HepG2 (cell line): ENCODE results near the gene DPH2. TPM values are rescaled to one million over a fixed set of nuclear protein-coding genes. Genes with fewer than 3 reads are reported as not detected.

Experiments
- HES4 ChIP-seq: sonication (generic); formaldehyde crosslinking; IDR thresholded peaks from 2 replicates; pipeline ENCODE4 v1.9.0; 2021; ENCODE audit warnings: mild to moderate bottlenecking, missing genetic modification reagents, borderline replicate concordance
- HIC2 ChIP-seq: sonication (generic); formaldehyde crosslinking; IDR thresholded peaks from 2 replicates; pipeline ENCODE4 v1.9.0; 2022; ENCODE audit warnings: low read depth, missing genetic modification reagents
- MED13 ChIP-seq: sonication (generic); formaldehyde crosslinking; IDR thresholded peaks from 2 replicates; pipeline ENCODE4 v1.5.0; 2020; ENCODE audit warnings: missing genetic modification reagents
- MNT ChIP-seq: fragments of 450-650 bp; IDR thresholded peaks from 2 replicates; pipeline ENCODE4 v1.6.1; 2016
- NR3C1 ChIP-seq: sonication (generic); formaldehyde crosslinking; IDR thresholded peaks from 2 replicates; pipeline ENCODE4 v1.4.0; 2020; ENCODE audit warnings: missing genetic modification reagents
- POLR2A ChIP-seq, 2 experiments: IDR thresholded peaks; 2 replicates each; pipeline ENCODE4 v1.6.1; 2011; ENCODE audit warnings: low read depth in 2 of 2, low read length in 2 of 2, mild to moderate bottlenecking in 1 of 2, moderate library complexity in 1 of 2; ENCODE audit not compliant: insufficient read depth in 1 of 2
- THAP11 ChIP-seq: IDR thresholded peaks from 2 replicates; pipeline ENCODE4 v1.6.1; 2016; ENCODE audit warnings: missing biosample characterization, missing genetic modification reagents
- TSC22D2 ChIP-seq: sonication (generic); formaldehyde crosslinking; IDR thresholded peaks from 2 replicates; pipeline ENCODE4 v1.5.1; 2020; ENCODE audit warnings: missing genetic modification reagents, mild to moderate bottlenecking, borderline replicate concordance
- WIZ ChIP-seq: sonication (generic); formaldehyde crosslinking; IDR thresholded peaks from 2 replicates; pipeline ENCODE4 v1.5.1; 2020; ENCODE audit warnings: mild to moderate bottlenecking, missing genetic modification reagents
- ZBTB25 ChIP-seq: IDR thresholded peaks from 2 replicates; pipeline ENCODE4 v1.6.1; 2018; ENCODE audit warnings: missing genetic modification reagents
- ZFP36L2 ChIP-seq: sonication (generic); formaldehyde crosslinking; IDR thresholded peaks from 2 replicates; pipeline ENCODE4 v1.4.0; 2020; ENCODE audit warnings: missing genetic modification reagents
- ZNF136 ChIP-seq: sonication (generic); formaldehyde crosslinking; IDR thresholded peaks from 2 replicates; pipeline ENCODE4 v1.8.1; 2022; ENCODE audit warnings: low read depth, mild to moderate bottlenecking, moderate library complexity, missing genetic modification reagents
- ZNF224 ChIP-seq: sonication (generic); formaldehyde crosslinking; IDR thresholded peaks from 2 replicates; pipeline ENCODE4 v1.5.0; 2020; ENCODE audit warnings: mild to moderate bottlenecking, missing genetic modification reagents
- ZNF652 ChIP-seq: IDR thresholded peaks from 2 replicates; pipeline ENCODE4 v1.6.1; 2016; ENCODE audit warnings: low read depth, borderline replicate concordance
- ZNF792 ChIP-seq: IDR thresholded peaks from 2 replicates; pipeline ENCODE4 v1.6.1; 2016
- polyA plus RNA-seq, 8 experiments: library from polyadenylated mRNA; depleted of rRNA in 3 of 8; stranded (reverse) in 7 of 8; unstranded in 1 of 8; fragments of >200 nt; fragmentation: Illumina TruSeq in 4 of 8; extraction: Trizol in 4 of 8; gene quantifications; 2 replicates each; pipeline versions ENCODE4 v1.2.1 to v1.2.3, GENCODE V29; 2011 to 2016; ENCODE audit warnings: low read depth in 4 of 8, missing spikeins in 1 of 8, mixed read lengths in 1 of 8; ENCODE audit not compliant: insufficient read depth in 1 of 8
- total RNA-seq, 5 experiments: library from RNA; depleted of rRNA; stranded (reverse); fragments of >200 nt; fragmentation: Illumina TruSeq; extraction: Trizol; gene quantifications; 2 replicates each; pipeline ENCODE4 v1.2.3, GENCODE V29; 2016; ENCODE audit warnings: low read depth in 1 of 5
- TF ChIP-seq, protein P1 (sequence below): sonication (generic); formaldehyde crosslinking; IDR thresholded peaks from 2 replicates; pipeline ENCODE4 v1.8.0; 2022; ENCODE audit warnings: missing genetic modification reagents, mild to moderate bottlenecking, borderline replicate concordance
- TF ChIP-seq, protein P2 (sequence below): sonication (generic); formaldehyde crosslinking; IDR thresholded peaks from 2 replicates; pipeline ENCODE4 v1.4.0; 2020; ENCODE audit warnings: missing genetic modification reagents; ENCODE audit errors: not compliant biosample characterization
- TF ChIP-seq, protein P3 (sequence below), 2 experiments: IDR thresholded peaks; 2 replicates each; pipeline ENCODE4 v1.6.1; 2011 to 2012; ENCODE audit warnings: low read length in 2 of 2, borderline replicate concordance in 1 of 2, low read depth in 1 of 2, mild to moderate bottlenecking in 1 of 2, moderate library complexity in 1 of 2

DPH2 gene
- total and polyA plus RNA-seq, 2 of the 13 experiments (the other 11 are each of a cell fraction or from before 2014, with no cell fraction given) = 32.2 to 38.3 TPM

GRCh38 chr1:43968348-43968948, 1.4 kb upstream of the DPH2 start (continued):
- TF ChIP-seq, protein P1, sequence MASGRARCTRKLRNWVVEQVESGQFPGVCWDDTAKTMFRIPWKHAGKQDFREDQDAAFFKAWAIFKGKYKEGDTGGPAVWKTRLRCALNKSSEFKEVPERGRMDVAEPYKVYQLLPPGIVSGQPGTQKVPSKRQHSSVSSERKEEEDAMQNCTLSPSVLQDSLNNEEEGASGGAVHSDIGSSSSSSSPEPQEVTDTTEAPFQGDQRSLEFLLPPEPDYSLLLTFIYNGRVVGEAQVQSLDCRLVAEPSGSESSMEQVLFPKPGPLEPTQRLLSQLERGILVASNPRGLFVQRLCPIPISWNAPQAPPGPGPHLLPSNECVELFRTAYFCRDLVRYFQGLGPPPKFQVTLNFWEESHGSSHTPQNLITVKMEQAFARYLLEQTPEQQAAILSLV (CRISPR knock-in tag) = no peak
- no peak for TF ChIP-seq ZNF224 (CRISPR knock-in tag)
- no peak for TF ChIP-seq NR3C1 (CRISPR knock-in tag)
- TF ChIP-seq ZNF136 (CRISPR knock-in tag) = no peak
- peak; percentile 76; the same call in 1 of the 2 replicates for TF ChIP-seq WIZ (CRISPR knock-in tag)
- no peak for TF ChIP-seq MNT
- TF ChIP-seq, protein P2, sequence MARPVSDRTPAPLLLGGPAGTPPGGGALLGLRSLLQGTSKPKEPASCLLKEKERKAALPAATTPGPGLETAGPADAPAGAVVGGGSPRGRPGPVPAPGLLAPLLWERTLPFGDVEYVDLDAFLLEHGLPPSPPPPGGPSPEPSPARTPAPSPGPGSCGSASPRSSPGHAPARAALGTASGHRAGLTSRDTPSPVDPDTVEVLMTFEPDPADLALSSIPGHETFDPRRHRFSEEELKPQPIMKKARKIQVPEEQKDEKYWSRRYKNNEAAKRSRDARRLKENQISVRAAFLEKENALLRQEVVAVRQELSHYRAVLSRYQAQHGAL (CRISPR knock-in tag) = no peak
- TF ChIP-seq, protein P3, sequence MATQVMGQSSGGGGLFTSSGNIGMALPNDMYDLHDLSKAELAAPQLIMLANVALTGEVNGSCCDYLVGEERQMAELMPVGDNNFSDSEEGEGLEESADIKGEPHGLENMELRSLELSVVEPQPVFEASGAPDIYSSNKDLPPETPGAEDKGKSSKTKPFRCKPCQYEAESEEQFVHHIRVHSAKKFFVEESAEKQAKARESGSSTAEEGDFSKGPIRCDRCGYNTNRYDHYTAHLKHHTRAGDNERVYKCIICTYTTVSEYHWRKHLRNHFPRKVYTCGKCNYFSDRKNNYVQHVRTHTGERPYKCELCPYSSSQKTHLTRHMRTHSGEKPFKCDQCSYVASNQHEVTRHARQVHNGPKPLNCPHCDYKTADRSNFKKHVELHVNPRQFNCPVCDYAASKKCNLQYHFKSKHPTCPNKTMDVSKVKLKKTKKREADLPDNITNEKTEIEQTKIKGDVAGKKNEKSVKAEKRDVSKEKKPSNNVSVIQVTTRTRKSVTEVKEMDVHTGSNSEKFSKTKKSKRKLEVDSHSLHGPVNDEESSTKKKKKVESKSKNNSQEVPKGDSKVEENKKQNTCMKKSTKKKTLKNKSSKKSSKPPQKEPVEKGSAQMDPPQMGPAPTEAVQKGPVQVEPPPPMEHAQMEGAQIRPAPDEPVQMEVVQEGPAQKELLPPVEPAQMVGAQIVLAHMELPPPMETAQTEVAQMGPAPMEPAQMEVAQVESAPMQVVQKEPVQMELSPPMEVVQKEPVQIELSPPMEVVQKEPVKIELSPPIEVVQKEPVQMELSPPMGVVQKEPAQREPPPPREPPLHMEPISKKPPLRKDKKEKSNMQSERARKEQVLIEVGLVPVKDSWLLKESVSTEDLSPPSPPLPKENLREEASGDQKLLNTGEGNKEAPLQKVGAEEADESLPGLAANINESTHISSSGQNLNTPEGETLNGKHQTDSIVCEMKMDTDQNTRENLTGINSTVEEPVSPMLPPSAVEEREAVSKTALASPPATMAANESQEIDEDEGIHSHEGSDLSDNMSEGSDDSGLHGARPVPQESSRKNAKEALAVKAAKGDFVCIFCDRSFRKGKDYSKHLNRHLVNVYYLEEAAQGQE (IDR thresholded peaks at IDR 0.05; ENCODE audit: borderline replicate concordance in 1 of 2, low read depth in 1 of 2, low read length in 2 of 2) = peak in 1 of 2 experiments; percentile 96; a peak in 2 of 4 replicates
- 0 out of 2 replicates have a peak, but pooled peaks have one; percentile 22 for TF ChIP-seq HES4 (CRISPR knock-in tag)
- TF ChIP-seq MED13 = no peak
- TF ChIP-seq POLR2A (IDR thresholded peaks at IDR 0.05; ENCODE audit: insufficient read depth in 1 of 2, low read depth in 2 of 2, low read length in 2 of 2) = no peak
- no peak for TF ChIP-seq ZFP36L2 (CRISPR knock-in tag)
- 0 out of 2 replicates have a peak, but pooled peaks have one; percentile 51 for TF ChIP-seq TSC22D2
- 0 out of 2 replicates have a peak, but pooled peaks have one; percentile 29 for TF ChIP-seq ZBTB25
- TF ChIP-seq ZNF792 (CRISPR knock-in tag) = 0 out of 2 replicates have a peak, but pooled peaks have one; percentile 58
- TF ChIP-seq THAP11 (CRISPR knock-in tag) = peak; percentile 72
- TF ChIP-seq HIC2 (CRISPR knock-in tag) = no peak
- no peak for TF ChIP-seq ZNF652
